Small intestine (tissue), 7 donors: ENCODE measurements around the gene PRICKLE1. TPM values are rescaled to one million over a fixed set of nuclear protein-coding genes. Genes with fewer than 3 reads are reported as not detected.

Experiments used
- DNase-seq, 2 donors: peaks; one replicate each; pipeline versions ENCODE4 v3.0.0 to v3.0.0-alpha.2; 2013
- FAIRE-seq: peaks from 2 replicates; lab custom pipeline; 2012; peaks lifted over from hg19 to GRCh38; lab: Jason Lieb, UNC
- H3K27ac ChIP-seq, 3 donors: one replicate each; pipeline ENCODE4 v1.5.1; 2013; ENCODE audit warnings: low read length in 2 of 3, mild to moderate bottlenecking in 2 of 3, control low read depth in 1 of 3, inconsistent platforms in 1 of 3, low read depth in 1 of 3, moderate library complexity in 1 of 3
- H3K27me3 ChIP-seq, 3 donors: one replicate each; pipeline ENCODE4 v1.6.1; 2013; ENCODE audit warnings: low read length in 3 of 3, inconsistent platforms in 1 of 3; ENCODE audit not compliant: control insufficient read depth in 3 of 3, insufficient read depth in 3 of 3
- H3K36me3 ChIP-seq, 3 donors: one replicate each; pipeline ENCODE4 v1.6.1; 2013; ENCODE audit warnings: low read length in 3 of 3, inconsistent platforms in 1 of 3, low read depth in 1 of 3, mild to moderate bottlenecking in 1 of 3, moderate library complexity in 1 of 3; ENCODE audit not compliant: control insufficient read depth in 3 of 3, insufficient read depth in 2 of 3
- H3K4me1 ChIP-seq, 3 donors: one replicate each; pipeline ENCODE4 v1.6.1; 2013; ENCODE audit warnings: low read length in 2 of 3, inconsistent platforms in 1 of 3, low read depth in 1 of 3, mild to moderate bottlenecking in 1 of 3, moderate library complexity in 1 of 3; ENCODE audit not compliant: control insufficient read depth in 3 of 3, insufficient read depth in 2 of 3
- H3K4me3 ChIP-seq, 3 donors: one replicate each; pipeline ENCODE4 v1.5.1; 2013; ENCODE audit warnings: low read length in 3 of 3, control low read depth in 1 of 3, inconsistent platforms in 1 of 3, low read depth in 1 of 3, mild to moderate bottlenecking in 1 of 3, moderate library complexity in 1 of 3
- H3K9me3 ChIP-seq, 2 donors: one replicate each; pipeline ENCODE4 v1.6.1; 2013; ENCODE audit warnings: low read depth in 1 of 2, low read length in 1 of 2; ENCODE audit not compliant: control insufficient read depth in 2 of 2, insufficient read depth in 1 of 2
- WGBS, 3 donors: extraction: QIAGEN DNeasy Blood & Tissue Kit; methylation state at CpG; one replicate each; pipeline ENCODE4 v1.1.7; 2013; 5-methylcytosine and 5-hydroxymethylcytosine counted together
- polyA plus RNA-seq, 4 donors: library from polyadenylated mRNA; stranded (reverse) in 3 of 4; unstranded in 1 of 4; fragments of 200-250 nt in 3 of 4; fragments of 120-200 nt in 1 of 4; gene quantifications; one replicate each; pipeline versions ENCODE4 v1.2.1 to v1.2.3, GENCODE V29; 2013
- donor health status: healthy with polysubstance abuse.
- donor health status: control.
- donor health status: control.
- donor health status: Bipolar disorder and iron deficiency.
- donor health status: healthy.

The PRICKLE1 gene
- polyA plus RNA-seq, 4 donors = 0.22 to 4.0 (median 0.82) TPM

GRCh38 chr12:42586268-42586667 lies 3.3 kb downstream of the PRICKLE1 start:
- Histone ChIP-seq H3K27ac (no peak overlapping the region), H3K4me3 (no peak overlapping the region), H3K9me3 (no peaks in the 10 kb centered on the region), H3K27me3 (peaks cover 0 to 33% (median 9%) of the 10 kb centered on the region in 3 donors), H3K4me1 (peaks cover 0 to 17% (median 0%) of the 10 kb centered on the region in 3 donors), H3K36me3 (no peaks in the 10 kb centered on the region)
- DNase-seq (no peak), FAIRE-seq (no peak)
- 88 to 97% (median 95%) methylated on average over 1 of the region's 1 CpG for WGBS, 3 donors

- H3K27me3 ChIP-seq = peaks cover 0 to 30% (median 9%) of the 10 kb centered on the region in 3 donors
- H3K4me1 ChIP-seq = peaks cover 0 to 17% (median 0%) of the 10 kb centered on the region in 3 donors
- H3K27ac ChIP-seq = no peak overlapping the region
- DNase-seq = no peak
- no peak for FAIRE-seq
- no peaks in the 10 kb centered on the region for H3K36me3 ChIP-seq
- 80 to 87% (median 86%) methylated on average over 5 of the region's 5 CpGs for WGBS, 3 donors
- no peak overlapping the region for H3K4me3 ChIP-seq
- H3K9me3 ChIP-seq = no peaks in the 10 kb centered on the region
Measured at GRCh38 chr12:42585841-42586216, 3.7 kb downstream of the PRICKLE1 start.

GRCh38 chr12:42585154-42585840 lies 4.2 kb downstream of the PRICKLE1 start:
- peaks cover 0 to 25% (median 7%) of the 10 kb centered on the region in 3 donors for H3K27me3 ChIP-seq
- peaks cover 0 to 14% (median 0%) of the 10 kb centered on the region in 3 donors for H3K4me1 ChIP-seq
- FAIRE-seq (no peak), DNase-seq (no peak)
- no peak overlapping the region for H3K27ac ChIP-seq
- H3K4me3 ChIP-seq = no peak overlapping the region
- WGBS, 3 donors = 63 to 75% (median 64%) methylated on average over 4 of the region's 4 CpGs
- H3K36me3 ChIP-seq = no peaks in the 10 kb centered on the region
- no peaks in the 10 kb centered on the region for H3K9me3 ChIP-seq

- DNase-seq (no peak), FAIRE-seq (no peak)
- H3K9me3 ChIP-seq = no peaks in the 10 kb centered on the region
- WGBS, 3 donors = 31 to 43% (median 41%) methylated on average over 6 of the region's 6 CpGs
- no peak overlapping the region for H3K27ac ChIP-seq
- peaks cover 0 to 10% (median 0%) of the 10 kb centered on the region in 3 donors for H3K4me1 ChIP-seq
- H3K27me3 ChIP-seq = peaks cover 0 to 20% (median 5%) of the 10 kb centered on the region in 3 donors
- no peak overlapping the region for H3K4me3 ChIP-seq
- H3K36me3 ChIP-seq = no peaks in the 10 kb centered on the region
Measured at GRCh38 chr12:42584651-42585111, 4.9 kb downstream of the PRICKLE1 start.

- Histone ChIP-seq H3K4me3 (no peak overlapping the region), H3K36me3 (no peaks in the 10 kb centered on the region), H3K9me3 (no peaks in the 10 kb centered on the region), H3K27me3 (peaks cover 0 to 8% (median 2%) of the 10 kb centered on the region in 3 donors), H3K4me1 (peaks cover 0 to 2% (median 0%) of the 10 kb centered on the region in 3 donors), H3K27ac (no peak overlapping the region)
- DNase-seq = no peak
- WGBS, 3 donors = 56 to 68% (median 57%) methylated on average over 2 of the region's 2 CpGs
- no peak for FAIRE-seq
Measured at GRCh38 chr12:42583016-42583415, 6.5 kb downstream of the PRICKLE1 start.

- 68 to 81% (median 77%) methylated on average over 5 of the region's 5 CpGs for WGBS, 3 donors
- Histone ChIP-seq H3K4me1 (no peaks in the 10 kb centered on the region), H3K4me3 (no peak overlapping the region), H3K27ac (no peak overlapping the region), H3K36me3 (no peaks in the 10 kb centered on the region), H3K9me3 (no peaks in the 10 kb centered on the region), H3K27me3 (peaks cover 0 to 6% (median under 1%) of the 10 kb centered on the region in 3 donors)
- DNase-seq (no peak), FAIRE-seq (no peak)
Measured at GRCh38 chr12:42582498-42582897, 7.0 kb downstream of the PRICKLE1 start.

GRCh38 chr12:42582050-42582449 lies 7.5 kb downstream of the PRICKLE1 start:
- WGBS, 3 donors = 29 to 55% (median 35%) methylated on average over 1 of the region's 1 CpG
- no peaks in the 10 kb centered on the region for H3K9me3 ChIP-seq
- FAIRE-seq (no peak), DNase-seq (no peak)
- H3K4me1 ChIP-seq = no peaks in the 10 kb centered on the region
- H3K4me3 ChIP-seq = no peak overlapping the region
- H3K27me3 ChIP-seq = peaks cover 0 to 6% (median 0%) of the 10 kb centered on the region in 3 donors
- no peaks in the 10 kb centered on the region for H3K36me3 ChIP-seq
- no peak overlapping the region for H3K27ac ChIP-seq

GRCh38 chr12:42576374-42576773 lies 13.2 kb downstream of the PRICKLE1 start:
- H3K4me3 ChIP-seq = no peak overlapping the region
- WGBS, 3 donors = 39 to 70% (median 47%) methylated on average over 5 of the region's 5 CpGs

More at GRCh38 chr12:42576374-42576773, 13.2 kb downstream of the PRICKLE1 start:
- no peaks in the 10 kb centered on the region for H3K4me1 ChIP-seq
- DNase-seq (no peak), FAIRE-seq (no peak)
- H3K9me3 ChIP-seq = no peaks in the 10 kb centered on the region
- H3K27ac ChIP-seq = no peak overlapping the region
- no peaks in the 10 kb centered on the region for H3K36me3 ChIP-seq
- H3K27me3 ChIP-seq = no peaks in the 10 kb centered on the region
